Endothelial cell of umbilical vein (primary cell): Measurements from ENCODE around the gene LRP1. TPM values are rescaled to one million over a fixed set of nuclear protein-coding genes. Genes with fewer than 3 reads are reported as not detected.

ENCODE experiments used
- BruUV-seq: library from RNA; stranded (reverse); fragments of 400-500 nt; replicated peaks from 2 replicates; lab custom pipeline; 2021; lab: Mats Ljungman, UMichigan
- CTCF ChIA-PET: fragments of 300-600, 350-600 bp; sonication (Branson Sonifier 250); formaldehyde crosslinking; loops from one replicate; lab custom pipeline; 2021; ENCODE audit warnings: antibody characterized with exemption, inconsistent platforms; lab: Charles Lee
- POLR2A ChIA-PET: fragments of 300-600, 350-600 bp; sonication (Branson Sonifier 250); formaldehyde crosslinking; loops from one replicate; lab custom pipeline; 2021; ENCODE audit warnings: antibody characterized with exemption, inconsistent platforms; lab: Charles Lee
- DNase-seq: peaks from one replicate; pipeline ENCODE4 v3.0.0-alpha.2; 2011; ENCODE audit warnings: low read depth, low spot score
- FAIRE-seq: peaks from 2 replicates; lab custom pipeline; 2011; peaks lifted over from hg19 to GRCh38; lab: Jason Lieb, UNC
- H2AFZ ChIP-seq: 2 replicates; pipeline ENCODE4 v1.6.0; 2012; ENCODE audit warnings: low read depth, low read length, control low read depth, inconsistent platforms
- H3K27ac ChIP-seq: 2 replicates; pipeline ENCODE4 v1.5.1; 2011; ENCODE audit warnings: low read depth, mild to moderate bottlenecking, control low read depth, low read length, moderate library complexity; ENCODE audit not compliant: insufficient read depth
- H3K27me3 ChIP-seq, 2 experiments: 2 replicates each; pipeline versions ENCODE4 v1.6.0 to v1.6.1; 2011; ENCODE audit warnings: low read length in 2 of 2, mixed read lengths in 1 of 2; ENCODE audit not compliant: control insufficient read depth in 2 of 2, insufficient read depth in 2 of 2
- H3K36me3 ChIP-seq, 2 experiments: 2 replicates in 1 of 2; 3 replicates in 1 of 2; pipeline ENCODE4 v1.5.1; 2011; ENCODE audit warnings: low read length in 2 of 2, mild to moderate bottlenecking in 1 of 2, moderate library complexity in 1 of 2; ENCODE audit not compliant: control insufficient read depth in 2 of 2, insufficient read depth in 2 of 2; ENCODE audit errors: extremely low read depth in 1 of 2
- H3K4me1 ChIP-seq: 3 replicates; pipeline ENCODE4 v1.5.1; 2011; ENCODE audit warnings: mild to moderate bottlenecking, low read length; ENCODE audit not compliant: control insufficient read depth, insufficient read depth; ENCODE audit errors: extremely low read depth
- H3K4me2 ChIP-seq: 2 replicates; pipeline ENCODE4 v1.6.1; 2011; ENCODE audit warnings: low read length, control low read depth, mixed read lengths; ENCODE audit not compliant: insufficient read depth
- H3K4me3 ChIP-seq, 3 experiments: fragments of 200-600 bp in 1 of 3; sonication (generic), shearing (Covaris generic) in 1 of 3; replicated peaks in 1 of 3; 2 replicates each; pipeline ENCODE4 v1.5.1; 2011 to 2016; ENCODE audit warnings: control low read depth in 3 of 3, low read length in 3 of 3, mild to moderate bottlenecking in 2 of 3, inconsistent platforms in 1 of 3, low read depth in 1 of 3, moderate library complexity in 1 of 3; ENCODE audit not compliant: insufficient read depth in 1 of 3
- H3K79me2 ChIP-seq: 2 replicates; pipeline ENCODE4 v1.6.0; 2012; ENCODE audit warnings: low read length, inconsistent platforms; ENCODE audit not compliant: control insufficient read depth, insufficient read depth
- H3K9ac ChIP-seq: replicated peaks from 2 replicates; pipeline ENCODE3; 2011; ENCODE audit warnings: low read length, control low read depth; ENCODE audit not compliant: insufficient read depth; ENCODE audit errors: extremely low read depth
- H3K9me1 ChIP-seq: replicated peaks from 3 replicates; pipeline ENCODE4 v1.6.0; 2011; ENCODE audit warnings: mild to moderate bottlenecking, low read length; ENCODE audit not compliant: control insufficient read depth, insufficient read depth; ENCODE audit errors: extremely low read depth
- H3K9me3 ChIP-seq: replicated peaks from 2 replicates; pipeline ENCODE4 v1.5.1; 2012; ENCODE audit warnings: low read length, inconsistent platforms; ENCODE audit not compliant: control insufficient read depth, insufficient read depth
- H4K20me1 ChIP-seq: replicated peaks from 2 replicates; pipeline ENCODE3; 2011; ENCODE audit warnings: mild to moderate bottlenecking, low read length; ENCODE audit not compliant: control insufficient read depth, insufficient read depth; ENCODE audit errors: extremely low read depth
- EZH2 ChIP-seq: IDR thresholded peaks from 2 replicates; pipeline ENCODE4 v1.6.1; 2012; ENCODE audit warnings: borderline replicate concordance, low read depth, mild to moderate bottlenecking, moderate library complexity, low read length, inconsistent platforms; ENCODE audit not compliant: severe bottlenecking
- FOS ChIP-seq: IDR thresholded peaks from 2 replicates; pipeline ENCODE4 v1.6.1; 2011; ENCODE audit warnings: mild to moderate bottlenecking, low read length, moderate library complexity, borderline replicate concordance; ENCODE audit not compliant: insufficient read depth
- GATA2 ChIP-seq: IDR thresholded peaks from 2 replicates; pipeline ENCODE4 v1.7.0; 2011; ENCODE audit warnings: low read depth, mild to moderate bottlenecking, moderate library complexity, mixed read lengths, low read length; ENCODE audit not compliant: insufficient read length, insufficient read depth
- JUN ChIP-seq: IDR thresholded peaks from 2 replicates; pipeline ENCODE4 v1.6.1; 2011; ENCODE audit warnings: borderline replicate concordance, low read depth; ENCODE audit not compliant: insufficient read length, insufficient read depth
- MAX ChIP-seq: IDR thresholded peaks from 2 replicates; pipeline ENCODE4 v1.6.1; 2011; ENCODE audit not compliant: insufficient read depth, insufficient read length
- MYC ChIP-seq: IDR thresholded peaks from one replicate; pipeline ENCODE4 v1.6.1; 2011; ENCODE audit warnings: mild to moderate bottlenecking, low read depth, low read length
- POLR2A ChIP-seq: IDR thresholded peaks from 2 replicates; pipeline ENCODE4 v1.6.1; 2012; ENCODE audit warnings: low read depth, mild to moderate bottlenecking, control low read depth, low read length
- POLR2AphosphoS5 ChIP-seq: IDR thresholded peaks from 2 replicates; pipeline ENCODE4 v1.6.1; 2012; ENCODE audit warnings: low read depth, mild to moderate bottlenecking, control low read depth, low read length, moderate library complexity; ENCODE audit not compliant: insufficient read depth
- dilution Hi-C: fragments of 300-500 bp; cut with MboI; formaldehyde crosslinking; loops from one replicate; pipeline ENCODE4 v1.15.0; 2019; ENCODE audit warnings: low sequenced_read_pairs; ENCODE audit not compliant: extremely low pct_ligation_motif_present
- intact Hi-C: fragments of 100-400 bp; cut with micrococcal nuclease; formaldehyde crosslinking; loops from one replicate; pipeline ENCODE4 v1.10.0; 2022
- polyA plus RNA-seq, 4 experiments: library from polyadenylated mRNA; depleted of rRNA in 3 of 4; stranded (reverse) in 3 of 4; unstranded in 1 of 4; fragments of >200 nt; gene quantifications; 2 replicates each; pipeline versions ENCODE4 v1.2.1 to v1.2.3, GENCODE V29; 2011 to 2012; ENCODE audit warnings: missing spikeins in 1 of 4
- total RNA-seq: library from RNA; stranded (reverse); gene quantifications from 2 replicates; pipeline ENCODE4 v1.2.3, GENCODE V29; 2021
- TF ChIP-seq, protein P1 (sequence below), 2 donors: IDR thresholded peaks; 1 replicate in 1 of 2; 2 replicates in 1 of 2; pipeline ENCODE4 v1.5.1; 2011; ENCODE audit warnings: low read length in 2 of 2, mild to moderate bottlenecking in 2 of 2, moderate library complexity in 2 of 2, control low read depth in 1 of 2, inconsistent platforms in 1 of 2, low read depth in 1 of 2; ENCODE audit not compliant: insufficient read depth in 1 of 2; ENCODE audit errors: extremely low read depth in 1 of 2

The LRP1 gene
- total and polyA plus RNA-seq, 2 donors (not counting 3 experiments of a cell fraction or from before 2014, with no cell fraction given): 1.6 to 4.6 TPM

DNA sequence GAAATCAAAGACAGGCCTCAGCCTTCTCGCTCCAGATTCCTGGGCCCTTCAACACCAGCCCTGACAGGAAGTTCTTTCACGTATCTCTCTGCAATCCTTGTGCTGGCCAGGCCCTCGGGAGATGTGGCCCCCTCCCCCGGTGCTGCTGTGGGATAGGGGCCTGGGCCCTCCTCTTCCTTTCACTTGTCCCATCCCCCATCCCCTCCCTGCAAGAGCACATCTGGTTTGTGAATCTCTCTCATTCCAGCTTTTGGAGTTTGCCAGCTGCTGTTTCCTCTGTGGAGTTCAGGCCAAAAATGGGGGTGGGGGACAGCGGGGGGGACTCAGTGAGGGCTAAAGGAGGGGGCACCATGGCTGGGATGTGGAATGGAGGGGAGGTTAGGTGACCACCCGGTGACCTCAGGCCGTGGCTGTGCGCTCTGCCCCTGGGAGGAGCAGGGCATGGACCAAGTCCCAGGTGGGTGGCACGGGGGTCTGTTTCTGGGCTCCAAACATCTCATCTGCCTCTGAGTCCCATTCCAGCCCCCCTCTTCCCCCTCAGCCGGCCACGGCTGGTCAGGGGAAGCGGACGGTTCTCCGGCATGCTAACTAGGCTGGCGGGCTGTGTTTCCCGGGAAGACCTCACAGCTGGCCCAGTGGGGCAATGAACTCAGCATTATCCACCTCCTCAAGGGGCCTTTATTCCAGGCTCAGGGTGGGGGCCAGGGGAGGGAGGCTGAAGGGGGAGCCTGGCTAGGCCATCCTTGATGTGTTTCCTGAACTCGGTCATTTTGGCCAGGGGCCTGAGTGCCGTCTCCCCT is 7.4 kb downstream of the LRP1 start:
- H3K9ac ChIP-seq: no peak overlapping the region
- DNase-seq: no peak
- H4K20me1 ChIP-seq: no peaks in the 10 kb centered on the region
- H3K27me3 ChIP-seq: peaks cover 28% of the 10 kb centered on the region in 2 experiments
- no peak overlapping the region for H3K4me2 ChIP-seq
- no peaks in the 10 kb centered on the region for H3K4me1 ChIP-seq
- CTCF ChIA-PET: interaction anchor here (0.8 to 1.2 kb wide), 4 partner anchors 10 to 41 kb away, joined by 3 to 4 read pairs (median 3); no protein-coding TSS in a partner anchor
- intact Hi-C loops (no loop called here), dilution Hi-C loops (no loop called here)
- no peak overlapping the region for H2AFZ ChIP-seq
- no peaks in the 10 kb centered on the region for H3K9me1 ChIP-seq
- no TSS peak for BruUV-seq
- H3K9me3 ChIP-seq: no peaks in the 10 kb centered on the region
- H3K4me3 ChIP-seq: no peak overlapping the region
- no peaks in the 10 kb centered on the region for H3K36me3 ChIP-seq
- TF ChIP-seq EZH2: no peak
- TF ChIP-seq POLR2A: no peak
- TF ChIP-seq POLR2AphosphoS5: no peak
- TF ChIP-seq JUN: no peak
- no peak for TF ChIP-seq MAX
- no peak for TF ChIP-seq MYC
- TF ChIP-seq, protein P1, sequence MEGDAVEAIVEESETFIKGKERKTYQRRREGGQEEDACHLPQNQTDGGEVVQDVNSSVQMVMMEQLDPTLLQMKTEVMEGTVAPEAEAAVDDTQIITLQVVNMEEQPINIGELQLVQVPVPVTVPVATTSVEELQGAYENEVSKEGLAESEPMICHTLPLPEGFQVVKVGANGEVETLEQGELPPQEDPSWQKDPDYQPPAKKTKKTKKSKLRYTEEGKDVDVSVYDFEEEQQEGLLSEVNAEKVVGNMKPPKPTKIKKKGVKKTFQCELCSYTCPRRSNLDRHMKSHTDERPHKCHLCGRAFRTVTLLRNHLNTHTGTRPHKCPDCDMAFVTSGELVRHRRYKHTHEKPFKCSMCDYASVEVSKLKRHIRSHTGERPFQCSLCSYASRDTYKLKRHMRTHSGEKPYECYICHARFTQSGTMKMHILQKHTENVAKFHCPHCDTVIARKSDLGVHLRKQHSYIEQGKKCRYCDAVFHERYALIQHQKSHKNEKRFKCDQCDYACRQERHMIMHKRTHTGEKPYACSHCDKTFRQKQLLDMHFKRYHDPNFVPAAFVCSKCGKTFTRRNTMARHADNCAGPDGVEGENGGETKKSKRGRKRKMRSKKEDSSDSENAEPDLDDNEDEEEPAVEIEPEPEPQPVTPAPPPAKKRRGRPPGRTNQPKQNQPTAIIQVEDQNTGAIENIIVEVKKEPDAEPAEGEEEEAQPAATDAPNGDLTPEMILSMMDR (IDR thresholded peaks at IDR 0.05; ENCODE audit: extremely low read depth in 1 of 2, insufficient read depth in 1 of 2, low read depth in 1 of 2, low read length in 2 of 2): no peak
- no peak for TF ChIP-seq FOS
- TF ChIP-seq GATA2: no peak
- no peak for FAIRE-seq
- POLR2A ChIA-PET: no interaction called here
- H3K27ac ChIP-seq: no peak overlapping the region
- no peaks in the 10 kb centered on the region for H3K79me2 ChIP-seq
